Fibroblast of lung (primary cell): ENCODE measurements around the gene TBPL2.

Experiments
- EZH2 ChIP-seq: IDR thresholded peaks from 2 replicates; pipeline ENCODE4 v1.5.1; 2012; ENCODE audit warnings: low read length, control low read depth, mild to moderate bottlenecking; ENCODE audit errors: missing control alignments
- TF ChIP-seq, protein P1 (sequence below), 2 donors: IDR thresholded peaks in 1 of 2; conservative IDR thresholded peaks in 1 of 2; 1 replicate in 1 of 2; 2 replicates in 1 of 2; pipeline ENCODE4 v1.5.1; 2011 to 2012; ENCODE audit warnings: low read length in 2 of 2, control low read depth in 1 of 2, inconsistent platforms in 1 of 2, low read depth in 1 of 2, mild to moderate bottlenecking in 1 of 2

- TF ChIP-seq, protein P1, sequence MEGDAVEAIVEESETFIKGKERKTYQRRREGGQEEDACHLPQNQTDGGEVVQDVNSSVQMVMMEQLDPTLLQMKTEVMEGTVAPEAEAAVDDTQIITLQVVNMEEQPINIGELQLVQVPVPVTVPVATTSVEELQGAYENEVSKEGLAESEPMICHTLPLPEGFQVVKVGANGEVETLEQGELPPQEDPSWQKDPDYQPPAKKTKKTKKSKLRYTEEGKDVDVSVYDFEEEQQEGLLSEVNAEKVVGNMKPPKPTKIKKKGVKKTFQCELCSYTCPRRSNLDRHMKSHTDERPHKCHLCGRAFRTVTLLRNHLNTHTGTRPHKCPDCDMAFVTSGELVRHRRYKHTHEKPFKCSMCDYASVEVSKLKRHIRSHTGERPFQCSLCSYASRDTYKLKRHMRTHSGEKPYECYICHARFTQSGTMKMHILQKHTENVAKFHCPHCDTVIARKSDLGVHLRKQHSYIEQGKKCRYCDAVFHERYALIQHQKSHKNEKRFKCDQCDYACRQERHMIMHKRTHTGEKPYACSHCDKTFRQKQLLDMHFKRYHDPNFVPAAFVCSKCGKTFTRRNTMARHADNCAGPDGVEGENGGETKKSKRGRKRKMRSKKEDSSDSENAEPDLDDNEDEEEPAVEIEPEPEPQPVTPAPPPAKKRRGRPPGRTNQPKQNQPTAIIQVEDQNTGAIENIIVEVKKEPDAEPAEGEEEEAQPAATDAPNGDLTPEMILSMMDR (conservative IDR thresholded peaks at IDR 0.05 in 1 of 2, IDR thresholded peaks at IDR 0.05 in 1 of 2; ENCODE audit: low read depth in 1 of 2, low read length in 2 of 2): peak; percentile 46 to 53
- no peak for TF ChIP-seq EZH2
Measured at GRCh38 chr14:55430024-55430690, 10.3 kb downstream of the TBPL2 start.
